B cell (primary cell): ENCODE results near the gene LRPPRC. TPM values are rescaled to one million over a fixed set of nuclear protein-coding genes. Genes with fewer than 3 reads are reported as not detected.

Source experiments
- ATAC-seq: fragments of 200-7000 bp; cut with Tn5 transposase; one replicate; pipeline ENCODE4 v1.10.0; 2021; ENCODE audit warnings: low read depth, mild to moderate bottlenecking, moderate number of reproducible peaks, moderate library complexity
- CTCF ChIA-PET: fragments of 350-600 bp; sonication (Branson Sonifier 250); formaldehyde crosslinking; loops from one replicate; lab custom pipeline; 2021; ENCODE audit warnings: antibody characterized with exemption, inconsistent platforms; lab: Charles Lee
- POLR2A ChIA-PET: fragments of 350-600 bp; sonication (Branson Sonifier 250); formaldehyde crosslinking; loops from one replicate; lab custom pipeline; 2021; ENCODE audit warnings: antibody characterized with exemption; lab: Charles Lee
- DNase-seq: peaks from one replicate; pipeline ENCODE4 v3.0.0; 2013
- H2AFZ ChIP-seq: 2 replicates; pipeline ENCODE4 v1.6.1; 2012; ENCODE audit warnings: mild to moderate bottlenecking, low read depth, low read length; ENCODE audit not compliant: insufficient read depth, poor library complexity, severe bottlenecking
- H3K27ac ChIP-seq, 2 donors: 1 replicate in 1 of 2; 2 replicates in 1 of 2; pipeline ENCODE4 v1.5.1; 2012 to 2013; ENCODE audit warnings: low read length in 2 of 2, mild to moderate bottlenecking in 2 of 2, moderate library complexity in 1 of 2
- H3K27me3 ChIP-seq, 4 experiments: fragments of 200-600 bp in 1 of 4; sonication (generic) in 1 of 4; replicated peaks in 1 of 4; 1 replicate in 2 of 4; 2 replicates in 2 of 4; pipeline versions ENCODE4 v1.6.1 to v1.7.0; 2013 to 2016; ENCODE audit warnings: low read length in 3 of 4, mild to moderate bottlenecking in 2 of 4, mixed read lengths in 1 of 4, moderate library complexity in 1 of 4; ENCODE audit not compliant: insufficient read depth in 4 of 4, control insufficient read depth in 3 of 4; ENCODE audit errors: control extremely low read depth in 1 of 4
- H3K36me3 ChIP-seq, 2 experiments: replicated peaks in 1 of 2; 1 replicate in 1 of 2; 2 replicates in 1 of 2; pipeline versions ENCODE4 v1.6.1 to v1.7.1; 2013; ENCODE audit warnings: low read length in 1 of 2; ENCODE audit not compliant: insufficient read depth in 2 of 2, control insufficient read depth in 1 of 2; ENCODE audit errors: control extremely low read depth in 1 of 2, extremely low read depth in 1 of 2
- H3K4me1 ChIP-seq, 2 donors: fragments of 200-600 bp in 1 of 2; sonication (generic) in 1 of 2; 1 replicate in 1 of 2; 2 replicates in 1 of 2; pipeline versions ENCODE4 v1.5.1 to v1.6.1; 2013 to 2017; ENCODE audit warnings: low read length in 2 of 2; ENCODE audit not compliant: control insufficient read depth in 2 of 2, insufficient read depth in 2 of 2
- H3K4me2 ChIP-seq: replicated peaks from 2 replicates; pipeline ENCODE3; 2012; ENCODE audit warnings: mild to moderate bottlenecking, low read depth, low read length; ENCODE audit not compliant: poor library complexity, severe bottlenecking
- H3K4me3 ChIP-seq, 5 experiments: fragments of 200-600 bp in 1 of 5; sonication (generic) in 1 of 5; 1 replicate in 3 of 5; 2 replicates in 2 of 5; pipeline versions ENCODE4 v1.5.1 to v1.7.0; 2011 to 2016; ENCODE audit warnings: low read length in 4 of 5, mild to moderate bottlenecking in 4 of 5, low read depth in 2 of 5, control low read depth in 1 of 5, moderate library complexity in 1 of 5; ENCODE audit not compliant: insufficient read depth in 1 of 5; ENCODE audit errors: control extremely low read depth in 1 of 5, extremely low read depth in 1 of 5
- H3K79me2 ChIP-seq: fragments of 200-600 bp; sonication (generic); one replicate; pipeline ENCODE4 v1.6.0; 2016; ENCODE audit warnings: low read length; ENCODE audit not compliant: control insufficient read depth, insufficient read depth
- H3K9ac ChIP-seq: fragments of 200-600 bp; sonication (generic); 2 replicates; pipeline ENCODE4 v1.6.1; 2017; ENCODE audit warnings: mild to moderate bottlenecking, low read length, moderate library complexity
- H3K9me3 ChIP-seq, 3 donors: one replicate each; pipeline versions ENCODE4 v1.6.1 to v1.7.1; 2013; ENCODE audit warnings: low read length in 2 of 3; ENCODE audit not compliant: control insufficient read depth in 2 of 3, insufficient read depth in 1 of 3; ENCODE audit errors: control extremely low read depth in 1 of 3
- H4K20me1 ChIP-seq: 2 replicates; pipeline ENCODE4 v1.6.0; 2012; ENCODE audit warnings: mild to moderate bottlenecking, low read length; ENCODE audit not compliant: insufficient read depth, control insufficient read depth, poor library complexity, severe bottlenecking
- H3K27ac Mint-ChIP-seq: one replicate; pipeline ENCODE4 v1.8.0; 2021; ENCODE audit warnings: mixed read lengths
- H3K27me3 Mint-ChIP-seq: one replicate; pipeline ENCODE4 v1.8.0; 2021; ENCODE audit warnings: mixed read lengths
- H3K4me1 Mint-ChIP-seq: one replicate; pipeline ENCODE4 v1.8.0; 2021; ENCODE audit warnings: mixed read lengths
- H3K4me3 Mint-ChIP-seq: one replicate; pipeline ENCODE4 v1.8.0; 2021; ENCODE audit warnings: mixed read lengths
- H3K9me3 Mint-ChIP-seq: one replicate; pipeline ENCODE4 v1.8.0; 2022; ENCODE audit warnings: mixed read lengths; ENCODE audit not compliant: insufficient read depth
- CTCF ChIP-seq: fragments of 200-600 bp; IDR thresholded peaks from one replicate; pipeline ENCODE4 v1.8.0; 2022; ENCODE audit warnings: antibody characterized with exemption, mild to moderate bottlenecking
- EZH2 ChIP-seq: IDR thresholded peaks from 2 replicates; pipeline ENCODE4 v1.6.1; 2012; ENCODE audit warnings: borderline replicate concordance, low read depth, mild to moderate bottlenecking, moderate library complexity, low read length; ENCODE audit not compliant: insufficient read depth, poor library complexity, severe bottlenecking
- WGBS: methylation state at CpG from one replicate; pipeline ENCODE4 v1.1.5; 2013; ENCODE audit warnings: missing lambda C conversion rate; ENCODE audit not compliant: insufficient coverage; 5-methylcytosine and 5-hydroxymethylcytosine counted together
- intact Hi-C: fragments of 100-400 bp; cut with micrococcal nuclease; formaldehyde crosslinking; loops from one replicate; pipeline ENCODE4 v1.10.0; 2022
- polyA plus RNA-seq: library from polyadenylated mRNA; depleted of rRNA; stranded (reverse); fragments of >200 nt; gene quantifications from 2 replicates; pipeline ENCODE4 v1.2.3, GENCODE V29; 2012
- total RNA-seq, 2 donors: library from RNA; stranded (reverse); fragments of 120-200 nt in 1 of 2; gene quantifications; 1 replicate in 1 of 2; 2 replicates in 1 of 2; pipeline versions ENCODE4 v1.2.3 to v1.2.4, GENCODE V29; 2013 to 2022

LRPPRC gene
- total and polyA plus RNA-seq, 2 donors (not counting 1 experiment from before 2014, with no cell fraction given), result 17.6 to 75.6 TPM

GRCh38 chr2:43840965-43841364 lies 154.8 kb downstream of the LRPPRC start:
- no peaks in the 10 kb centered on the region for H4K20me1 ChIP-seq
- no peak overlapping the region for H3K9ac ChIP-seq
- no peak overlapping the region for H3K27ac Mint-ChIP-seq
- no peak overlapping the region for H3K4me2 ChIP-seq
- no peak overlapping the region for H3K4me3 Mint-ChIP-seq
- POLR2A ChIA-PET, result no interaction called here
- H2AFZ ChIP-seq, result no peak overlapping the region
- H3K27me3 Mint-ChIP-seq, result peaks cover 5% of the 10 kb centered on the region
- no peaks in the 10 kb centered on the region for H3K4me1 ChIP-seq
- 90% methylated on average over 5 of the region's 5 CpGs for WGBS
- DNase-seq (no peak), ATAC-seq (no peak)
- no peaks in the 10 kb centered on the region for H3K9me3 ChIP-seq
- intact Hi-C loops, result no loop called here
- no peaks in the 10 kb centered on the region for H3K4me1 Mint-ChIP-seq
- no peaks in the 10 kb centered on the region for H3K36me3 ChIP-seq
- no peak overlapping the region for H3K27ac ChIP-seq
- no peak for TF ChIP-seq EZH2
- no peak for TF ChIP-seq CTCF
- CTCF ChIA-PET, result no interaction called here
- H3K4me3 ChIP-seq, result no peak overlapping the region
- H3K27me3 ChIP-seq, result peaks cover 0 to 4% (median 0%) of the 10 kb centered on the region in 4 experiments
- no peaks in the 10 kb centered on the region for H3K79me2 ChIP-seq
- H3K9me3 Mint-ChIP-seq, result no peaks in the 10 kb centered on the region

- H3K79me2 ChIP-seq, result no peaks in the 10 kb centered on the region
- no peak overlapping the region for H3K4me3 Mint-ChIP-seq
- no peak for DNase-seq
- H3K27ac Mint-ChIP-seq, result no peak overlapping the region
- no peak overlapping the region for H3K27ac ChIP-seq
- intact Hi-C loops, result no loop called here
- no peaks in the 10 kb centered on the region for H3K9me3 Mint-ChIP-seq
- no peak for ATAC-seq
- no peak overlapping the region for H3K4me2 ChIP-seq
- H3K4me1 ChIP-seq, result no peaks in the 10 kb centered on the region
- H3K27me3 ChIP-seq, result peaks cover 0 to 4% (median 0%) of the 10 kb centered on the region in 4 experiments
- WGBS, result 69% methylated on average over 7 of the region's 14 CpGs
- peaks cover 5% of the 10 kb centered on the region for H3K27me3 Mint-ChIP-seq
- no peak overlapping the region for H3K4me3 ChIP-seq
- H3K9me3 ChIP-seq, result no peaks in the 10 kb centered on the region
- no peak overlapping the region for H3K9ac ChIP-seq
- no peak overlapping the region for H2AFZ ChIP-seq
- no peaks in the 10 kb centered on the region for H3K36me3 ChIP-seq
- POLR2A ChIA-PET, result no interaction called here
- no peaks in the 10 kb centered on the region for H3K4me1 Mint-ChIP-seq
- no peaks in the 10 kb centered on the region for H4K20me1 ChIP-seq
- CTCF ChIA-PET, result no interaction called here
- TF ChIP-seq CTCF (no peak), EZH2 (no peak)
Observed at GRCh38 chr2:43839776-43840564, 155.8 kb downstream of the LRPPRC start.
